Epithelial cell of esophagus (primary cell): ENCODE measurements around the gene SFRP2.

Experiments used
- DNase-seq: peaks from one replicate; pipeline ENCODE4 v3.0.0; 2010; ENCODE audit warnings: low read depth
- H3K4me3 ChIP-seq: 2 replicates; pipeline ENCODE4 v1.5.1; 2011; ENCODE audit warnings: mild to moderate bottlenecking, low read length, control low read depth
- CTCF ChIP-seq: IDR thresholded peaks from 2 replicates; pipeline ENCODE4 v1.5.1; 2011; ENCODE audit warnings: low read depth, mild to moderate bottlenecking, low read length, control low read depth, inconsistent platforms; ENCODE audit not compliant: insufficient read depth; ENCODE audit errors: missing control alignments

The SFRP2 gene

GRCh38 chr4:153788413-153789276, at the start of gene SFRP2:
Gene SFRP2, minus strand, starts transcription at chr4:153789083. Its CDS starts 248 bp downstream, at chr4:153788835.
- peak; percentile 7 for DNase-seq
- H3K4me3 ChIP-seq = no peak within 1 kb of the TSS
- TF ChIP-seq CTCF = no peak

- no peak for TF ChIP-seq CTCF
Observed at GRCh38 chr4:153838564-153838963, 49.7 kb upstream of the SFRP2 start.

GRCh38 chr4:153834901-153835300, 46.0 kb upstream of the SFRP2 start:
- no peak for TF ChIP-seq CTCF
- H3K4me3 ChIP-seq = no peak overlapping the region
- no peak for DNase-seq

More at GRCh38 chr4:153838564-153838963, 49.7 kb upstream of the SFRP2 start:
- DNase-seq = no peak
- no peak overlapping the region for H3K4me3 ChIP-seq

GRCh38 chr4:153832720-153833287, 43.9 kb upstream of the SFRP2 start:
- no peak for DNase-seq
- H3K4me3 ChIP-seq = no peak overlapping the region
- no peak for TF ChIP-seq CTCF

DNA sequence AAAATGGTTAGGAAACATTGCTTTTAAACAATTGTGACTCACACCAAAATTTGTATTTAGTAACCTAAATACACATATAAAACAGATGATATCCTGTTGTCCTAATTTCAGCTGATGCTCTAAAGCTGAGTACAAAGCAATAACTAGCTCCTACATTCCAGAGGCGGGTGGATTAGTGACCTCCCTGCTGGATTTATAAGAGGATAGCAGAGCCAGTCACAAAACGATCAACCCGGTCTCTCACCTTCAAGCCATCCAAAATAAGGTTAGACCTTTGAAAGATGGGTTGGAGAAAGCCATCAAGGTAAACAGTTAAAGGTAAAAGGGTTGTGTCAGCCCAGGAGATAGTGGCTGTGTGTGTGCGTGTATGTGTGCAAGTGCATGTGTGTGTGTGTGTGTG, 43.2 kb upstream of the SFRP2 start:
- no peak for DNase-seq
- H3K4me3 ChIP-seq = no peak overlapping the region
- no peak for TF ChIP-seq CTCF

DNA sequence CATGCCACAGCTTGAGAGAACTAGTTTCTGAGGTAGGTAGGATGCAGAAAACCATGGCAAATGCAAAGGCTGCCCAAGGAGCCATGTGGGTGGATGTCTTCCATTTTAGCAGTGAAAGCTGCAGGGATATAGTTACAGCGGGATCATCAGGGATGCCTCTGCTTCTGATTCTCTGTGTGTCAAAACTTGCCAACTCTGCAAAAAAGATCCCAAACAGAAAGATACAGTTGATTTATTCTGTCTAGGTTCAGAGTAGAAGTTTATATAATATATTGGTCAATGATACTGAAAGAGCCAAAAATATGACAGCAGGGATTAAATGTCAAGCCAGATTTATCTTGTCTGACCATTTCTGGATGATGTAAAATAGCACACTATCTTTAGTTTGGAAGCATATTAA, 42.4 kb upstream of the SFRP2 start:
- no peak overlapping the region for H3K4me3 ChIP-seq

More for the DNA sequence above, 42.4 kb upstream of the SFRP2 start:
- TF ChIP-seq CTCF = no peak
- no peak for DNase-seq
